Measurements from ENCODE around the gene OBSCN.

The OBSCN gene

GRCh38 chr1:228278432-228278941 is 70.6 kb downstream of the OBSCN start:
- no peak for DNase-seq

GRCh38 chr1:228279011-228279721 is 71.3 kb downstream of the OBSCN start:
- DNase-seq, result no peak

- DNase-seq, result no peak
Measured at GRCh38 chr1:228279722-228280105, 71.9 kb downstream of the OBSCN start.

- no peak for DNase-seq
Measured at GRCh38 chr1:228280106-228280901, 72.5 kb downstream of the OBSCN start.

GRCh38 chr1:228280961-228281591 is 73.2 kb downstream of the OBSCN start:
- DNase-seq, result no peak

- no peak for DNase-seq
Measured at GRCh38 chr1:228281631-228282328, 73.9 kb downstream of the OBSCN start.

- no peak for DNase-seq
Measured at GRCh38 chr1:228282329-228283042, 74.6 kb downstream of the OBSCN start.

GRCh38 chr1:228283043-228283371 is 75.2 kb downstream of the OBSCN start:
- no peak for DNase-seq

GRCh38 chr1:228283476-228284147 is 75.8 kb downstream of the OBSCN start:
- no peak for DNase-seq

GRCh38 chr1:228284148-228284495 is 76.3 kb downstream of the OBSCN start:
- DNase-seq, result no peak

GRCh38 chr1:228284521-228284920 is 76.7 kb downstream of the OBSCN start:
- DNase-seq, result no peak

GRCh38 chr1:228285661-228286504 is 78.0 kb downstream of the OBSCN start:
- DNase-seq, result no peak

GRCh38 chr1:228286505-228287417 is 78.9 kb downstream of the OBSCN start:
- DNase-seq, result no peak

GRCh38 chr1:228287541-228288425 is 79.9 kb downstream of the OBSCN start:
- no peak for DNase-seq

GRCh38 chr1:228288536-228289238 is 80.8 kb downstream of the OBSCN start:
- DNase-seq, result no peak

- DNase-seq, result no peak
Measured at GRCh38 chr1:228289239-228289849, 81.5 kb downstream of the OBSCN start.

- no peak for DNase-seq
Measured at GRCh38 chr1:228289996-228290881, 82.4 kb downstream of the OBSCN start.
